WTC11 (cell line): Measurements from ENCODE around the gene NDUFS5. TPM values are rescaled to one million over a fixed set of nuclear protein-coding genes. Genes with fewer than 3 reads are reported as not detected.

Experiments used
- ATAC-seq: fragments of 200-7000 bp; cut with Tn5 transposase; 2 replicates; pipeline ENCODE4 v1.10.0; 2021; ENCODE audit warnings: mild to moderate bottlenecking, moderate library complexity
- CTCF ChIA-PET: fragments of 300-600 bp; sonication (Branson Sonifier 250); formaldehyde crosslinking; loops from one replicate; lab custom pipeline; 2021; ENCODE audit warnings: antibody characterized with exemption; lab: Charles Lee
- POLR2A ChIA-PET: fragments of 350-600 bp; sonication (Branson Sonifier 250); formaldehyde crosslinking; loops from one replicate; lab custom pipeline; 2021; ENCODE audit warnings: antibody characterized with exemption; lab: Charles Lee
- DNase-seq: peaks from one replicate; pipeline ENCODE4 v3.0.0; 2021; ENCODE audit warnings: low spot score
- H3K27ac Mint-ChIP-seq: 2 replicates; pipeline ENCODE4 v1.8.0; 2021; ENCODE audit warnings: mixed read lengths
- H3K27me3 Mint-ChIP-seq: 2 replicates; pipeline ENCODE4 v1.8.0; 2021; ENCODE audit warnings: low read depth, mild to moderate bottlenecking, moderate library complexity, mixed read lengths
- H3K36me3 Mint-ChIP-seq: 2 replicates; pipeline ENCODE4 v1.8.0; 2021; ENCODE audit warnings: mixed read lengths
- H3K4me1 Mint-ChIP-seq: 2 replicates; pipeline ENCODE4 v1.8.0; 2022; ENCODE audit warnings: mixed read lengths
- H3K4me3 Mint-ChIP-seq: 2 replicates; pipeline ENCODE4 v1.8.0; 2021; ENCODE audit warnings: mild to moderate bottlenecking, moderate library complexity, mixed read lengths
- H3K9me3 Mint-ChIP-seq: 2 replicates; pipeline ENCODE4 v1.8.0; 2021; ENCODE audit warnings: mixed read lengths
- ATF1 ChIP-seq: sonication (generic); formaldehyde crosslinking; IDR thresholded peaks from 2 replicates; pipeline ENCODE4 v1.8.1; 2023; ENCODE audit warnings: mild to moderate bottlenecking, moderate library complexity, missing genetic modification reagents
- ATF6 ChIP-seq: sonication (generic); formaldehyde crosslinking; IDR thresholded peaks from 2 replicates; pipeline ENCODE4 v1.8.1; 2023; ENCODE audit warnings: mild to moderate bottlenecking, missing genetic modification reagents
- E2F1 ChIP-seq: sonication (generic); formaldehyde crosslinking; IDR thresholded peaks from 2 replicates; pipeline ENCODE4 v1.8.0; 2022; ENCODE audit warnings: mild to moderate bottlenecking, missing genetic modification reagents
- ETV6 ChIP-seq: sonication (generic); formaldehyde crosslinking; IDR thresholded peaks from 2 replicates; pipeline ENCODE4 v1.8.1; 2022; ENCODE audit warnings: mild to moderate bottlenecking, missing genetic modification reagents
- HMGA2 ChIP-seq: fragments of 250-450 bp; sonication (Bioruptor Pico); IDR thresholded peaks from 2 replicates; pipeline ENCODE4 v1.4.0; 2021; ENCODE audit warnings: mild to moderate bottlenecking, moderate library complexity
- HMGXB4 ChIP-seq: sonication (generic); formaldehyde crosslinking; IDR thresholded peaks from 2 replicates; pipeline ENCODE4 v1.8.1; 2023; ENCODE audit warnings: mild to moderate bottlenecking, moderate library complexity, missing genetic modification reagents
- IRF2 ChIP-seq: sonication (generic); formaldehyde crosslinking; IDR thresholded peaks from 2 replicates; pipeline ENCODE4 v1.8.0; 2022; ENCODE audit warnings: low read depth, missing genetic modification reagents, borderline replicate concordance
- MAX ChIP-seq: sonication (generic); formaldehyde crosslinking; IDR thresholded peaks from 2 replicates; pipeline ENCODE4 v1.8.0; 2022; ENCODE audit warnings: mild to moderate bottlenecking, missing genetic modification reagents
- MLX ChIP-seq: sonication (generic); formaldehyde crosslinking; IDR thresholded peaks from 2 replicates; pipeline ENCODE4 v1.8.1; 2023; ENCODE audit warnings: mild to moderate bottlenecking, missing genetic modification reagents, moderate library complexity
- NR3C1 ChIP-seq: sonication (generic); formaldehyde crosslinking; conservative IDR thresholded peaks from 2 replicates; pipeline ENCODE4 v1.8.1; 2023; ENCODE audit warnings: low read depth, mild to moderate bottlenecking, missing genetic modification reagents
- OVOL2 ChIP-seq: fragments of 250-450 bp; sonication (Bioruptor Pico); IDR thresholded peaks from 2 replicates; pipeline ENCODE4 v1.9.0; 2021; ENCODE audit warnings: mild to moderate bottlenecking, borderline replicate concordance
- PRDM15 ChIP-seq: sonication (generic); formaldehyde crosslinking; IDR thresholded peaks from 2 replicates; pipeline ENCODE4 v1.8.0; 2022; ENCODE audit warnings: missing genetic modification reagents
- SOX15 ChIP-seq: fragments of 250-450 bp; sonication (Bioruptor Pico); IDR thresholded peaks from 2 replicates; pipeline ENCODE4 v1.9.0; 2021; ENCODE audit warnings: mild to moderate bottlenecking
- USF2 ChIP-seq: sonication (generic); formaldehyde crosslinking; IDR thresholded peaks from 2 replicates; pipeline ENCODE4 v1.8.1; 2023; ENCODE audit warnings: mild to moderate bottlenecking, missing genetic modification reagents, moderate library complexity
- ZNF416 ChIP-seq: fragments of 250-450 bp; sonication (Bioruptor Pico); IDR thresholded peaks from 2 replicates; pipeline ENCODE4 v1.9.0; 2021; ENCODE audit warnings: mild to moderate bottlenecking, inconsistent platforms
- ZNF512 ChIP-seq: sonication (generic); formaldehyde crosslinking; IDR thresholded peaks from 2 replicates; pipeline ENCODE4 v1.8.1; 2022; ENCODE audit warnings: missing genetic modification reagents, borderline replicate concordance
- ZSCAN18 ChIP-seq: fragments of 250-450 bp; sonication (Bioruptor Pico); IDR thresholded peaks from 2 replicates; pipeline ENCODE4 v2.1.2; 2022; ENCODE audit warnings: mild to moderate bottlenecking, moderate library complexity
- total RNA-seq: library from RNA; stranded (reverse); gene quantifications from 3 replicates; pipeline ENCODE4 v1.2.3, GENCODE V29; 2021

NDUFS5 gene
- total RNA-seq, 1 experiment from 2014 or later = 402 TPM

GRCh38 chr1:39046613-39047210 is 20.6 kb downstream of the NDUFS5 start (continued):
- TF ChIP-seq PRDM15 = no peak
- no peak for TF ChIP-seq HMGA2 (CRISPR knock-in tag)
- TF ChIP-seq, all 79 proteins: peak for 0

- POLR2A ChIA-PET = no interaction called here
- no peaks in the 10 kb centered on the region for H3K9me3 Mint-ChIP-seq
- DNase-seq (no peak), ATAC-seq (no peak)
- no peaks in the 10 kb centered on the region for H3K27me3 Mint-ChIP-seq
- no peak overlapping the region for H3K4me3 Mint-ChIP-seq
- TF ChIP-seq ZNF416 = no peak
- no peak for TF ChIP-seq ZSCAN18 (CRISPR knock-in tag)
- TF ChIP-seq OVOL2 (CRISPR knock-in tag) = no peak
- TF ChIP-seq MLX (CRISPR knock-in tag) = no peak
- TF ChIP-seq E2F1 (CRISPR knock-in tag) = no peak
- no peak for TF ChIP-seq ETV6 (CRISPR knock-in tag)
- no peak for TF ChIP-seq ATF1
- no peak for TF ChIP-seq HMGXB4 (CRISPR knock-in tag)
- TF ChIP-seq ATF6 (CRISPR knock-in tag) = no peak
- TF ChIP-seq SOX15 (CRISPR knock-in tag) = no peak
- TF ChIP-seq NR3C1 = no peak
- no peak for TF ChIP-seq USF2 (CRISPR knock-in tag)
- no peak for TF ChIP-seq MAX (CRISPR knock-in tag)
- TF ChIP-seq ZNF512 (CRISPR knock-in tag) = no peak
- TF ChIP-seq IRF2 = no peak
- no peak overlapping the region; the same call in 1 of the 2 replicates for H3K27ac Mint-ChIP-seq
- peaks cover 18% of the 10 kb centered on the region for H3K4me1 Mint-ChIP-seq
- CTCF ChIA-PET = interaction anchor here (0.9 kb wide), 1 partner anchor 33 kb away, joined by 3 read pairs; no protein-coding TSS in a partner anchor
- H3K36me3 Mint-ChIP-seq = peaks cover 10% of the 10 kb centered on the region; the same call in 1 of the 2 replicates
Measured at GRCh38 chr1:39047374-39048229, 21.5 kb downstream of the NDUFS5 start.
